ENCODE results near the gene PCBP3. TPM values are rescaled to one million over a fixed set of nuclear protein-coding genes. Genes with fewer than 3 reads are reported as not detected.

Gene PCBP3
- total RNA-seq, 1 donor from 2014 or later: not detected

DNA sequence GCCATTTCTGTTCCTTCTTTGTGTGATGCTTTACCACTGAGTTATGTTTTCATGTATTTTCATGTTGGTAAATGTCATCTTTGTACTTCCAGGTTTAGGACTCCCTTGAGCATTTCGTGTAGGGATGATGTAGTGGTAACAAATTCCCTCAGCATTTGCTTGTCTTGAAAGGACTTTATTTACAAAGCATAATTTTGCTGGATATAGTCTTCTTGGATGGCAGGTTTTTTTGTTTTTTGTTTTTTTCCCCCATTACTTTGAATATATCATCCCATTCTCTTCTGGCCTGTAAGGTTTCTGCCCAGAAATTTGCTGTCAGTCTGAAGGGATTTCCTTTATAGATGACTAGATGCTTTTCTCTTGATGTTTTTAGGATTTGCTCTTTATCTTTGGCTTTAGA, 133.4 kb downstream of the PCBP3 start:
- Histone ChIP-seq H3K4me3 (ENCODE audit: low read depth, low read length) (no peak overlapping the region), H3K27me3 (ENCODE audit: control insufficient read depth, insufficient read depth, low read length) (no peaks in the 10 kb centered on the region), H3K36me3 (ENCODE audit: control insufficient read depth, insufficient read depth, low read length) (no peaks in the 10 kb centered on the region)
- FAIRE-seq (no peak), DNase-seq (ENCODE audit: low read depth) (no peak)
- TF ChIP-seq, protein P1, sequence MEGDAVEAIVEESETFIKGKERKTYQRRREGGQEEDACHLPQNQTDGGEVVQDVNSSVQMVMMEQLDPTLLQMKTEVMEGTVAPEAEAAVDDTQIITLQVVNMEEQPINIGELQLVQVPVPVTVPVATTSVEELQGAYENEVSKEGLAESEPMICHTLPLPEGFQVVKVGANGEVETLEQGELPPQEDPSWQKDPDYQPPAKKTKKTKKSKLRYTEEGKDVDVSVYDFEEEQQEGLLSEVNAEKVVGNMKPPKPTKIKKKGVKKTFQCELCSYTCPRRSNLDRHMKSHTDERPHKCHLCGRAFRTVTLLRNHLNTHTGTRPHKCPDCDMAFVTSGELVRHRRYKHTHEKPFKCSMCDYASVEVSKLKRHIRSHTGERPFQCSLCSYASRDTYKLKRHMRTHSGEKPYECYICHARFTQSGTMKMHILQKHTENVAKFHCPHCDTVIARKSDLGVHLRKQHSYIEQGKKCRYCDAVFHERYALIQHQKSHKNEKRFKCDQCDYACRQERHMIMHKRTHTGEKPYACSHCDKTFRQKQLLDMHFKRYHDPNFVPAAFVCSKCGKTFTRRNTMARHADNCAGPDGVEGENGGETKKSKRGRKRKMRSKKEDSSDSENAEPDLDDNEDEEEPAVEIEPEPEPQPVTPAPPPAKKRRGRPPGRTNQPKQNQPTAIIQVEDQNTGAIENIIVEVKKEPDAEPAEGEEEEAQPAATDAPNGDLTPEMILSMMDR (IDR thresholded peaks at IDR 0.05; ENCODE audit: insufficient read depth, low read length, severe bottlenecking): no peak

DNA sequence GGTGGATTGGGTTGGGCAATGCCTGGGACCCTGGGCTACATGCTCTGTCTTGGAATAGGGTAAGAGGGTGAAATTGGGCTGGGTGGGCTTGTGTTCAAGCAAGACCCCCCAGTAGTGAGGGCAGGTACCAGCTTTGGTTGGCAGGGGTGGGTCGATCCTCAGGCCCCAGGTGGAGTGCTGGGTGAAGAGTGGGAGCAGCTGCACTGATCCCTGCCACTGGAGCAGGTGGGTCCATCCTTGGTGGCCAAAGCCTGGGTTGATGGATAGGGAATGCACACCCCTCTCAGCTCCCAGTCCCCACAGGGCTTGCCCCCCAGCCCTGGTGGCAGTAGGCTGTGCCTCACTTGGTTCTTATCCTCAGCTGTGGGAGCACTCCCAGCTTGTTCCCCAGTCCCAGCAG, 135.2 kb downstream of the PCBP3 start:
- no peaks in the 10 kb centered on the region for H3K27me3 ChIP-seq (ENCODE audit: control insufficient read depth, insufficient read depth, low read length)
- H3K4me3 ChIP-seq (ENCODE audit: low read depth, low read length): no peak overlapping the region
- DNase-seq (ENCODE audit: low read depth) (no peak), FAIRE-seq (no peak)
- TF ChIP-seq, protein P1 (IDR thresholded peaks at IDR 0.05; ENCODE audit: insufficient read depth, low read length, severe bottlenecking): no peak
- no peaks in the 10 kb centered on the region for H3K36me3 ChIP-seq (ENCODE audit: control insufficient read depth, insufficient read depth, low read length)

DNA sequence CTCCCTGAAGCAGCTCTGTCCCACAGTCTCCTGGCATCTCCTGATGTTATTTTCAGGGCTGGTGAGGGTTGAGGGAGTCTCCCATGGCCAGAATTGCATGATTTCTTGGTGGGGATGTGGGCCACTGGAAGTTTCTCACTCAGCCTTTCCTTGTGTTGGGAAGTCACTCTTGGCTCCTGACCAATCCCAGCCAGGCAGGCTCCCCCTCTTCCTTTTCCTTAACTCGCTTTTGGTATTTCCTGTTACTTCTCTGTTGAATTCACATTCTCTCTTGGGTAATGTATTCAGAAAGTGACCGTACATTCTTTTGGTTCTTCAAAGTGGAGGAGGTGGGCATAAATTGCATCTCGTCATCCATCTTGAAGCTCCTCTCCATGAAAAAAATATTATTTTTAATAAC, 135.7 kb downstream of the PCBP3 start:
- H3K27me3 ChIP-seq (ENCODE audit: control insufficient read depth, insufficient read depth, low read length): no peaks in the 10 kb centered on the region
- H3K4me3 ChIP-seq (ENCODE audit: low read depth, low read length): no peak overlapping the region
- FAIRE-seq: no peak
- TF ChIP-seq, protein P1 (IDR thresholded peaks at IDR 0.05; ENCODE audit: insufficient read depth, low read length, severe bottlenecking): no peak
- no peaks in the 10 kb centered on the region for H3K36me3 ChIP-seq (ENCODE audit: control insufficient read depth, insufficient read depth, low read length)
- no peak for DNase-seq (ENCODE audit: low read depth)

DNA sequence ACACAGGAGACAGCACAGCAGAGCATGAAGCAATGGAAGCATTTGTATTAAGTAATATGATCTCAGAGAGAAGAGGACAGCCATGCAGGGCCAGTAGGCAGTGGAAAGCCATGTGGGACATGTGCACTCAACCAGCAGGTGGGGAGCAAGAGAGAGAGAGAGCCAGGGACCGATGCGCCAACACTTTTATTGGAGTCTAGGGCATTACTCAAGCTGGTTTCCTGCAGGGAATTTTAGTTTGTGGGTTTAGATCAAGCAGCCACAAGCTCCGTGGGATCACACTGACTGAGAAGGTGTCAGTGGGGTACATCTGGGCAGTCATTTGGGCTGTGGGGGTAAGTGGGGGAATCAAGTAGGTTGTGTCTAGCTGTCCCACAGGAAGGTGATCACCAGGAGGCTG, 137.1 kb downstream of the PCBP3 start:
- no peaks in the 10 kb centered on the region for H3K27me3 ChIP-seq (ENCODE audit: control insufficient read depth, insufficient read depth, low read length)
- H3K4me3 ChIP-seq (ENCODE audit: low read depth, low read length): no peak overlapping the region
- TF ChIP-seq, protein P1 (IDR thresholded peaks at IDR 0.05; ENCODE audit: insufficient read depth, low read length, severe bottlenecking): no peak
- no peaks in the 10 kb centered on the region for H3K36me3 ChIP-seq (ENCODE audit: control insufficient read depth, insufficient read depth, low read length)
- FAIRE-seq: no peak
- no peak for DNase-seq (ENCODE audit: low read depth)

DNA sequence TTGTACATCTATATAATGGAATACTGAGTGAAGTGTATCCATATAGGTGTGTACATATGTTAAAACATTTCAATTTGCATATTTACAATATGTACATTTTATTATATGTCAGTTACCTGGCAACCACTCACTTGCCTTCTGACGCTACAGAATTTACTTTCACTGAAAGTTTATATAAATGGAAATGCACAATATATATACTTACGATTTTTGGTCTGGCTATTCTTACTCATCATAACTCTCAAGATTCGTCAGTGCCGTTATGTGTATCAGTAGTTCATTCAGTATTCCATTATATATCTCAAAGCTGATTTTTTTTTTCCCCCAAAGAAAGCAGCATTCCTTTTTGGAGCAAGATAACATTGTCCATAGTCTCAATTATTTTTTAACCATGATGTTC, 138.2 kb downstream of the PCBP3 start:
- Histone ChIP-seq H3K27me3 (ENCODE audit: control insufficient read depth, insufficient read depth, low read length) (no peaks in the 10 kb centered on the region), H3K36me3 (ENCODE audit: control insufficient read depth, insufficient read depth, low read length) (no peaks in the 10 kb centered on the region), H3K4me3 (ENCODE audit: low read depth, low read length) (no peak overlapping the region)
- FAIRE-seq: no peak
- TF ChIP-seq, protein P1 (IDR thresholded peaks at IDR 0.05; ENCODE audit: insufficient read depth, low read length, severe bottlenecking): no peak
- DNase-seq (ENCODE audit: low read depth): no peak

DNA sequence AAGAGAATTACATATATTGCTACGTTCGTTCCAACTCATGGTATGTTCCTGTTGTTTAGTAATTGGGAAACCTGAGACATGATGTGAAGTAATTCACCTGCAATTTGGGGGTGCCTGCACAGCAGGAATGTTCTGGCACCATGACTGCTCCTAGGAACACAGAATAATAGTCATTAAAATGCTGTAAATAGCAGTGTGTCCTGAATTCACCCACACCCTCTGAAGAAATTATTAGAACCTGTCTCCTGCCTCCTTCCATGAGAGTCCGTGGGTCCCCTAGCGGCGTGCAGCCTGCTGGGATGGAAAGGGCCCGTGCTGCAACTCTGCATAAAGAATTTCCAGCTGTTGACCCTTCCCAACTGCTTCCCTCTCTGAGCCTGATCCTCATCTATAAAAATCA, 143.1 kb downstream of the PCBP3 start:
- H3K4me3 ChIP-seq (ENCODE audit: low read depth, low read length): no peak overlapping the region
- H3K27me3 ChIP-seq (ENCODE audit: control insufficient read depth, insufficient read depth, low read length): no peaks in the 10 kb centered on the region
- TF ChIP-seq, protein P1 (IDR thresholded peaks at IDR 0.05; ENCODE audit: insufficient read depth, low read length, severe bottlenecking): no peak
- no peak for DNase-seq (ENCODE audit: low read depth)
- H3K36me3 ChIP-seq (ENCODE audit: control insufficient read depth, insufficient read depth, low read length): no peaks in the 10 kb centered on the region
- no peak for FAIRE-seq

Measured in bronchial epithelial cell (primary cell).